ENCODE results near the gene P2RY8. TPM values are rescaled to one million over a fixed set of nuclear protein-coding genes. Genes with fewer than 3 reads are reported as not detected.
A peak's percentile ranks its signal among the peaks of the same experiment; 100 is the strongest.

P2RY8 gene
- total and polyA plus RNA-seq, 4 donors = 0.51 to 8.3 (median 4.4) TPM

DNA sequence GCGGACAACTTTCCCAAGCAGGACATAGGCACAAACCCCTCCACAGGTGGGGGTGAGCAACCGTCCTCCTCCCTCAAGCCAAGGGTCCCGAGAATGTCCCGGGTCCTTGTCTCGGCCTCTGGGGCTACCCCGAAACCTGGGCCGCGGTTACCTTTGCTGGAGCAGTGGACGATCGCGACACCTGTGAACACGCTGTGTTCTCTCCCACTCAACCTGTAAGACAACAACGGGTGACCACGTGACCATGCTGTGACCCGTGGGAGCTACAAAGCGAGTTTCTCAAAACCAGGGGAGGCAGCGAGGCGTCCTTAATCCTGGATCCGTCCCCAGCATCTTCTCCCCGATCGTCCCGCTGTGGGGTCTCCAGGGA is 102.1 kb downstream of the P2RY8 start:
- no peak overlapping the region for H3K9ac ChIP-seq (ENCODE audit: insufficient read depth in 1 of 2, low read length in 2 of 2)
- WGBS, 2 donors = 96 to 98% methylated on average over 22 of the region's 22 CpGs
- H3K9me3 ChIP-seq (ENCODE audit: control insufficient read depth in 4 of 4, insufficient read depth in 3 of 4, low read length in 3 of 4) = no peaks in the 10 kb centered on the region
- H3K4me3 ChIP-seq = no peak overlapping the region
- H3K27ac ChIP-seq (ENCODE audit: low read depth in 1 of 2, low read length in 1 of 2) = no peak overlapping the region
- peak in 1 of 3 donors; percentile 6 for DNase-seq
- no peak for ATAC-seq (ENCODE audit: insufficient read depth, low FRiP score)
- H3K27me3 ChIP-seq (ENCODE audit: control insufficient read depth in 3 of 3, insufficient read depth in 3 of 3, low read length in 2 of 3) = no peaks in the 10 kb centered on the region
- no peaks in the 10 kb centered on the region for H3K4me1 ChIP-seq (ENCODE audit: control insufficient read depth in 5 of 5, insufficient read depth in 5 of 5, low read length in 5 of 5)
- peaks cover 13 to 36% (median 25%) of the 10 kb centered on the region in 4 donors for H3K36me3 ChIP-seq (ENCODE audit: control insufficient read depth in 4 of 4, insufficient read depth in 4 of 4, low read length in 4 of 4)
- TF ChIP-seq, protein P1, sequence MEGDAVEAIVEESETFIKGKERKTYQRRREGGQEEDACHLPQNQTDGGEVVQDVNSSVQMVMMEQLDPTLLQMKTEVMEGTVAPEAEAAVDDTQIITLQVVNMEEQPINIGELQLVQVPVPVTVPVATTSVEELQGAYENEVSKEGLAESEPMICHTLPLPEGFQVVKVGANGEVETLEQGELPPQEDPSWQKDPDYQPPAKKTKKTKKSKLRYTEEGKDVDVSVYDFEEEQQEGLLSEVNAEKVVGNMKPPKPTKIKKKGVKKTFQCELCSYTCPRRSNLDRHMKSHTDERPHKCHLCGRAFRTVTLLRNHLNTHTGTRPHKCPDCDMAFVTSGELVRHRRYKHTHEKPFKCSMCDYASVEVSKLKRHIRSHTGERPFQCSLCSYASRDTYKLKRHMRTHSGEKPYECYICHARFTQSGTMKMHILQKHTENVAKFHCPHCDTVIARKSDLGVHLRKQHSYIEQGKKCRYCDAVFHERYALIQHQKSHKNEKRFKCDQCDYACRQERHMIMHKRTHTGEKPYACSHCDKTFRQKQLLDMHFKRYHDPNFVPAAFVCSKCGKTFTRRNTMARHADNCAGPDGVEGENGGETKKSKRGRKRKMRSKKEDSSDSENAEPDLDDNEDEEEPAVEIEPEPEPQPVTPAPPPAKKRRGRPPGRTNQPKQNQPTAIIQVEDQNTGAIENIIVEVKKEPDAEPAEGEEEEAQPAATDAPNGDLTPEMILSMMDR (IDR thresholded peaks at IDR 0.05; ENCODE audit: control extremely low read depth, extremely low read depth) = no peak

DNA sequence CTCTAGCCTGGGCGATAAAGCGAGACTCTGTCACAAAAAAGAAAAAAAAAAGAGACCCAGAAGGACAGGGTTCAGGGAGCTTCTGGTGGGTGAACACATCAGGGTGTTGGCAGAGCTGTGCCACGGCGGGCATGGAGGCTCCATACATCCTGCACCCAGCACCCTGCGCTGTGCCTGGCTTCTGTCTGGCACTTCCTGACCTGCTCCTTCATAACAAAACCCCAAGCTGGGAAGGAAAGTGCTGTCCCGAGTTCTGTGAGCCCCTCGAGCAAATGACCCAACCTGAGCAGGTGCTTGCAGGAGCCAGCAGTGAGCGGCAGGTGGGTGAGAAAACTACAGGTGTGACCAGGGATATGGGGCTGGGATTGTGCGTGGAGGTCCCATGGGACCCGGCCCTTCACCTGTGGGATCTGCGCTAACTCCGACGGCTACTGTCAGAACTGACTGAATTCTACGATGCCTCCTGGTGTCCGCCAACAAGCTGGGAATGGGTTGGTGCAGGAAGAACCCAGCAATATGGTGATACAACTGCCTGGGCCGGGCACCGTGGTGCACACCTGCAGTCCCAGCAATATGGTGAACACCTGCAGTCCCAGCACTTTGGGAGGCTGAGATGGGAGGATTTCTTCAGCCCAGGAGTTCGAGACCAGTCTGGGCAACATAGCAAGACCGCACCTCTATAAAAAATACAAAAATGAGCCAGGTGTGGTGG is 103.2 kb downstream of the P2RY8 start:
- peak in 1 of 3 donors; percentile 4 for DNase-seq
- peaks cover 13 to 32% (median 21%) of the 10 kb centered on the region in 4 donors for H3K36me3 ChIP-seq (ENCODE audit: control insufficient read depth in 4 of 4, insufficient read depth in 4 of 4, low read length in 4 of 4)
- no peak for ATAC-seq (ENCODE audit: insufficient read depth, low FRiP score)

DNA sequence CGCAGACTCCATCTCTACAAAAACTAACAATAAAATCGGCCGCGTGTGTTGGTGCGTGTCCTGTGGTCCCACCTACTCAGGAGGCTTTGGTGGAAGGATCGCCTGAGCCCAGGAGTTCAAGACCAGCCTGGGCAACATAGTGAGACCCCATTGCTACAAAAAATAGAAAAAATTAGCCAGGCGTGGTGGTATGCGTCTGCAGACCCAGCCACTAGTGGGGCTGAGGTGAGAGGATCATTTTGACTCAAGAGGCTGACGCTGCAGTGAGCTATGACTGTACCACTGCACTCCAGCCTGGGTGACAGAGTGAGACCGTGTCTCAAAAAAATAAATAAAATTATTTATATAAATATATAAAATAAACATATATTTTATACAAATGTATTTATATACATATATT is 106.5 kb downstream of the P2RY8 start:
- no peak overlapping the region for H3K4me3 ChIP-seq
- no peaks in the 10 kb centered on the region for H3K27me3 ChIP-seq (ENCODE audit: control insufficient read depth in 3 of 3, insufficient read depth in 3 of 3, low read length in 2 of 3)
- no peak overlapping the region for H3K9ac ChIP-seq (ENCODE audit: insufficient read depth in 1 of 2, low read length in 2 of 2)
- peaks cover 11 to 32% (median 22%) of the 10 kb centered on the region in 4 donors for H3K36me3 ChIP-seq (ENCODE audit: control insufficient read depth in 4 of 4, insufficient read depth in 4 of 4, low read length in 4 of 4)
- no peaks in the 10 kb centered on the region for H3K9me3 ChIP-seq (ENCODE audit: control insufficient read depth in 4 of 4, insufficient read depth in 3 of 4, low read length in 3 of 4)
- no peak for DNase-seq
- TF ChIP-seq, protein P1 (IDR thresholded peaks at IDR 0.05; ENCODE audit: control extremely low read depth, extremely low read depth) = no peak
- no peaks in the 10 kb centered on the region for H3K4me1 ChIP-seq (ENCODE audit: control insufficient read depth in 5 of 5, insufficient read depth in 5 of 5, low read length in 5 of 5)
- ATAC-seq (ENCODE audit: insufficient read depth, low FRiP score) = no peak
- 97 to 98% methylated on average over 10 of the region's 10 CpGs for WGBS, 2 donors
- H3K27ac ChIP-seq (ENCODE audit: low read depth in 1 of 2, low read length in 1 of 2) = no peak overlapping the region

More for the DNA sequence above, 103.2 kb downstream of the P2RY8 start:
- H3K27ac ChIP-seq (ENCODE audit: low read depth in 1 of 2, low read length in 1 of 2) = no peak overlapping the region
- TF ChIP-seq, protein P1 (IDR thresholded peaks at IDR 0.05; ENCODE audit: control extremely low read depth, extremely low read depth) = no peak
- H3K27me3 ChIP-seq (ENCODE audit: control insufficient read depth in 3 of 3, insufficient read depth in 3 of 3, low read length in 2 of 3) = no peaks in the 10 kb centered on the region
- WGBS, 2 donors = 96 to 97% methylated on average over 19 of the region's 19 CpGs
- H3K9ac ChIP-seq (ENCODE audit: insufficient read depth in 1 of 2, low read length in 2 of 2) = no peak overlapping the region
- H3K9me3 ChIP-seq (ENCODE audit: control insufficient read depth in 4 of 4, insufficient read depth in 3 of 4, low read length in 3 of 4) = no peaks in the 10 kb centered on the region
- H3K4me1 ChIP-seq (ENCODE audit: control insufficient read depth in 5 of 5, insufficient read depth in 5 of 5, low read length in 5 of 5) = no peaks in the 10 kb centered on the region
- H3K4me3 ChIP-seq = no peak overlapping the region
